ENCODE data around the gene STEAP1B. TPM values are rescaled to one million over a fixed set of nuclear protein-coding genes. Genes with fewer than 3 reads are reported as not detected.

STEAP1B gene
- total RNA-seq, 1 experiment from 2014 or later: 3.2 TPM

DNA sequence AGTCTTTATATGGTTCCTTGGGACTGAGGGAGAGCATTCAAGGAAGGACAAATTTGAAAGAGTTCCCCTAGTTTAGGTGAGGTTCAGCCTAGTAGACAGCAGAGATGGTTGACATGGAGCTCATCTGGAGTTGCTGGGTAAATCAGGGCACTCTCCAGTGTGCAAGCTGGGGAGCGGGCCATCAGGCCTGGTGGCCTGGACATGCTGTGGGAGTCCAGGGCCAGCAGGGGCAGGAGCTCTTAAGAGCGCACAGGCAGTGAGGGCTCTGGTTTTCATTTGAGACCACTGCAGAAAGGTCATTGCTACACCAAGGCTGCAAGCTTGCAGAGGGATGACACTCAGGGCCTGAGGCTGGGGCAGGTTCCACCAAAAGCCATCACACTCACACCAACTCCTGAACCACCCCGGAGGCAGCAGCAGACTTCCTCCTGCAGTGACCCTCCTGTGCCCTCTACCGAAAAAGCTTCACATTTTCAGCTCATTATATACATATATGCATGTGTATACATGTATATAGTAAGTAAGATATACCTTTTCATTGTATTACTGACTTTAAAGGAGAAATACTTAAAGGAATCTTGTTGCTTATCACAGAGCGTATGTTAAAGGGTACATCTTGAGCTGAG lies 39.5 kb downstream of the STEAP1B start:
- Histone ChIP-seq H3K79me1 (ENCODE audit: insufficient read depth, low read depth, low read length, poor library complexity, severe bottlenecking) (no peaks in the 10 kb centered on the region), H3K9ac (ENCODE audit: extremely low read depth, insufficient read length, low read length) (no peak overlapping the region), H2BK20ac (ENCODE audit: low read depth, low read length, poor library complexity, severe bottlenecking) (no peak overlapping the region), H3K27ac (ENCODE audit: insufficient read length, low read depth, low read length) (no peak overlapping the region), H3K79me2 (ENCODE audit: insufficient read depth, low read length) (no peaks in the 10 kb centered on the region), H3K27me3 (ENCODE audit: insufficient read depth, low read length) (no peaks in the 10 kb centered on the region), H2BK12ac (ENCODE audit: insufficient read length, low read depth, low read length) (no peak overlapping the region), H2BK5ac (ENCODE audit: insufficient read length, low read length) (no peak overlapping the region), H3T11ph (ENCODE audit: low read length) (no peak overlapping the region), H3K56ac (ENCODE audit: insufficient read length, low read depth, low read length) (no peak overlapping the region), H3K18ac (ENCODE audit: insufficient read length, low read depth, low read length) (no peak overlapping the region), H3K9me3 (ENCODE audit: control insufficient read depth, low read depth, low read length) (no peaks in the 10 kb centered on the region), H3K23ac (ENCODE audit: insufficient read length, low read depth, low read length) (no peak overlapping the region), H2AK5ac (ENCODE audit: insufficient read length, low read length) (no peak overlapping the region), H3K4ac (ENCODE audit: low read depth, low read length) (no peak overlapping the region), H4K20me1 (ENCODE audit: control insufficient read depth, insufficient read depth, insufficient read length) (no peaks in the 10 kb centered on the region), H4K8ac (replicated peaks; ENCODE audit: insufficient read length, low read depth, low read length) (no peak overlapping the region), H3K4me2 (ENCODE audit: insufficient read depth, insufficient read length, low read length) (no peak overlapping the region), H4K5ac (ENCODE audit: insufficient read length, low read depth, low read length) (no peak overlapping the region), H3K14ac (ENCODE audit: insufficient read depth, low read length) (no peak overlapping the region), H2BK120ac (ENCODE audit: low read depth, low read length, poor library complexity, severe bottlenecking) (no peak overlapping the region), H3K23me2 (ENCODE audit: insufficient read length, low read depth, low read length, poor library complexity, severe bottlenecking) (no peaks in the 10 kb centered on the region), H4K91ac (ENCODE audit: insufficient read length, low read depth, low read length) (no peak overlapping the region), H2BK15ac (ENCODE audit: low read depth, low read length) (no peak overlapping the region), H3K4me1 (ENCODE audit: insufficient read depth, low read length) (no peaks in the 10 kb centered on the region), H2AFZ (ENCODE audit: low read length) (no peak overlapping the region)
- no peak for DNase-seq
- Mint-ChIP-seq H3K36me3 (ENCODE audit: insufficient read depth in 1 of 3, low read depth in 3 of 3) (no peaks in the 10 kb centered on the region), H3K9me3 (0 out of 5 replicates have a peak, but pooled peaks cover 2% of the 10 kb centered on the region in 2 experiments), H3K27ac (no peak overlapping the region), H3K4me3 (no peak overlapping the region), H3K27me3 (ENCODE audit: low read depth) (no peaks in the 10 kb centered on the region), H3K4me1 (0 out of 4 replicates have a peak, but pooled peaks cover 0 to 6% of the 10 kb centered on the region in 2 experiments)
- WGBS (ENCODE audit: extremely low coverage, insufficient read length, low lambda C conversion rate): no CpG with 5 or more reads among the region's 5 CpGs
- TF ChIP-seq, protein P1, sequence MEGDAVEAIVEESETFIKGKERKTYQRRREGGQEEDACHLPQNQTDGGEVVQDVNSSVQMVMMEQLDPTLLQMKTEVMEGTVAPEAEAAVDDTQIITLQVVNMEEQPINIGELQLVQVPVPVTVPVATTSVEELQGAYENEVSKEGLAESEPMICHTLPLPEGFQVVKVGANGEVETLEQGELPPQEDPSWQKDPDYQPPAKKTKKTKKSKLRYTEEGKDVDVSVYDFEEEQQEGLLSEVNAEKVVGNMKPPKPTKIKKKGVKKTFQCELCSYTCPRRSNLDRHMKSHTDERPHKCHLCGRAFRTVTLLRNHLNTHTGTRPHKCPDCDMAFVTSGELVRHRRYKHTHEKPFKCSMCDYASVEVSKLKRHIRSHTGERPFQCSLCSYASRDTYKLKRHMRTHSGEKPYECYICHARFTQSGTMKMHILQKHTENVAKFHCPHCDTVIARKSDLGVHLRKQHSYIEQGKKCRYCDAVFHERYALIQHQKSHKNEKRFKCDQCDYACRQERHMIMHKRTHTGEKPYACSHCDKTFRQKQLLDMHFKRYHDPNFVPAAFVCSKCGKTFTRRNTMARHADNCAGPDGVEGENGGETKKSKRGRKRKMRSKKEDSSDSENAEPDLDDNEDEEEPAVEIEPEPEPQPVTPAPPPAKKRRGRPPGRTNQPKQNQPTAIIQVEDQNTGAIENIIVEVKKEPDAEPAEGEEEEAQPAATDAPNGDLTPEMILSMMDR (conservative IDR thresholded peaks at IDR 0.05): no peak
